GM18519 (cell line): ENCODE results near the gene SLCO3A1.

Experiments used
- ATAC-seq: cut with Tn5 transposase; IDR thresholded peaks from one replicate; pipeline ENCODE4 v1.9.1; 2021; ENCODE audit warnings: mild to moderate bottlenecking, moderate library complexity; ENCODE audit not compliant: unreplicated experiment, low FRiP score

Gene SLCO3A1

GRCh38 chr15:92082006-92082843, 228.7 kb downstream of the SLCO3A1 start:
- ATAC-seq = peak; percentile 59

GRCh38 chr15:92083190-92083589, 229.7 kb downstream of the SLCO3A1 start:
- ATAC-seq = no peak

DNA sequence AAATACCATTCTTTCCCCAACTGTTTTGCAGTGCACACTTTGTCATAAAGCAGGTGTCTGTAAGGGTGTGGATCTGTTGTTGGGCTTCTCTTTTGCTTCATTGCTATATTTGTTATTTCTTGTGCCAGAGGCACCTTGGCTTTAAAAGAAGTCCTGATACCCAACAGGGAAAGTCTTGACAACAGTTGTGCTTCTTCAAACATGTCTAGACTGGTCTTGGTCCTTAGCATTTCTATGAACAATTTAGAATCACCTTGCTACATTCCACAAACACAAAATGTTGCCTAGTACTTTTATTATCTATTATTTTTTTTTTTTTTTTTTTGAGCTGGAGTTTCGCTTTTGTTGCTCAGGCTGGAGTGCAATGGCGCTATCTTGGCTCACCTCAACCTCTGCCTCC, 233.7 kb downstream of the SLCO3A1 start:
- no peak for ATAC-seq

DNA sequence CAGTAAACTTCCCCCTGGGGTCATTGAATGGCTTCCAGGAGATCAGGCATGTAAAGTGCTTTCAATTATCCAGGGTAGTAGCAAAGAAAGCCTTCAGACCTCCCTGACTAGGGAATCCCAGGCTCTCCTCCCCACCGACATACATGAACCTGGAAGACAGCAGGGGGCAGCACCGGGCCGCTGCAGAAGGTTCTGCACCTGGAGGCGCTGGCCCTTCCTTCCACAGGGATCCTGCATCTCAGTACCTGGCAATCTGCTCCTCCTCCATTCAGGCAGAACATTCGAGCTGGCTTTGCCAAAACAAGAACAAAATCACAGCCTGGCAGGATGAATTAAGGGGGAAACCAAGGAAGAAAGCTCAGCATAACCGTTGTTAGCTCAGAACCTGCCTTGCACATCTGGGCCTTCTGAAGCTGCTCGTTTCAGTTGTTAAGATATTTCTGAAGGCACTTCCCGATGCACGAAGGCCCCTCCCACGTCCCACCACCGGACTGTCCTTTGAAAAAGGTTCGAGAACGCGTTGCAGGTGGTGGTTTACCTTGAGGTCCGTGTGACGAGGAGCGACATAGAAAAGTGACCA, 237.7 kb downstream of the SLCO3A1 start:
- no peak for ATAC-seq

DNA sequence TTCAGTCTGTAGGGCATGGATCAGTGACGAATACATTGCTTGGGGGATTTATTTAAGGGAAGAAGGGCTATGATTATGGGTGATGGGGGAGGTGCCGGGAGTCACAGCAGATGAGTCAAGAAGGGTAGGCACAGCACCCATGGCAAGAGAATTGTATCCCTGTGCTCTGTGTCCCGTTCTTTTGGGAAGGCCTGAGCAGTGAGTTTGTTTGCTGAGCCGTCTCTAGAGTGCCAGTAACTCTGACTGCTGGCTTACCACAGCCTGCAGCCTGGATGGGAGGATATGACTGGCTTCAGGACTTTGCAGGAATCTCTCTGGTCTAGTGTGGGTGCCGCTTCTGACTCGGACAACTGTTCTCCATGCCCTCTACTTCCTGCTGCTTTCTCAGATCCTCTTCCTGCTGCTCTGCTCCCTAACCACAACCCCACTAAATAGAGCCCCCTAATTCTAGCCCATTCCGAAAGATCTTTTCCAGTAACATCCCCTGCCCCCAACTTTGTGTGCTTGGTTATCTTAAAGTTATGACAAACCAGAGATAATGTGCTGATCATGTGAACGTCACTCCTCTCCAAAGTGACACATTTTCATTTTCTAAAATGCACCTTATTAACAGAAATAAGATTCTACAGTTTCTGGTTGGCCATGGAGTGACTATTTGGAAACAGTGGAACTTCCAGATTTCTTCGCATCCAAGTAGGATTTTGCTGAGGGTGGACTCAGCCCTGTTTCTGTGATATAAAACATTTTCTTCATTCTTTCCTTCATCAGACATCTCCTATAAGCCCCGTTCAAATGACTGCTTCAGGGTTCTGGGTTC, 239.0 kb downstream of the SLCO3A1 start:
- ATAC-seq = no peak

DNA sequence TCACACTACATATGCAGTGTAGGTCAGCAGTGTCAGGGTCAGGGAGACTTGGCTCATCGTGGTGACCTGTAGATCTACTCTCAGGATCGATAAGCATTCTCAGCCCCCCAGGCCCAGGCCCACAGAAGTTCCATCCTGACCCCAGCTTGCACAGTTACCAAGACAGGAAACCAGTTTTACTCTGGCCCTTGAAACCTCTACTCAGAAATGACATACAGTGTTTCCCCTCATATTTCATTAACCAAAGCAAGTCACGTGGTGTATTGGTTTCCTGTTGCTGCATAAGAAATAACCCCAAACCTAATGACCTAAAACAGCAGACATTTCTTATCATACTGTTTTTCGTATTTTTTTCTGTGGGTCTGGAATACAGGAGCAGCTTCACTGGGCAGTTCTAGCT, 242.2 kb downstream of the SLCO3A1 start:
- ATAC-seq = peak; percentile 64

DNA sequence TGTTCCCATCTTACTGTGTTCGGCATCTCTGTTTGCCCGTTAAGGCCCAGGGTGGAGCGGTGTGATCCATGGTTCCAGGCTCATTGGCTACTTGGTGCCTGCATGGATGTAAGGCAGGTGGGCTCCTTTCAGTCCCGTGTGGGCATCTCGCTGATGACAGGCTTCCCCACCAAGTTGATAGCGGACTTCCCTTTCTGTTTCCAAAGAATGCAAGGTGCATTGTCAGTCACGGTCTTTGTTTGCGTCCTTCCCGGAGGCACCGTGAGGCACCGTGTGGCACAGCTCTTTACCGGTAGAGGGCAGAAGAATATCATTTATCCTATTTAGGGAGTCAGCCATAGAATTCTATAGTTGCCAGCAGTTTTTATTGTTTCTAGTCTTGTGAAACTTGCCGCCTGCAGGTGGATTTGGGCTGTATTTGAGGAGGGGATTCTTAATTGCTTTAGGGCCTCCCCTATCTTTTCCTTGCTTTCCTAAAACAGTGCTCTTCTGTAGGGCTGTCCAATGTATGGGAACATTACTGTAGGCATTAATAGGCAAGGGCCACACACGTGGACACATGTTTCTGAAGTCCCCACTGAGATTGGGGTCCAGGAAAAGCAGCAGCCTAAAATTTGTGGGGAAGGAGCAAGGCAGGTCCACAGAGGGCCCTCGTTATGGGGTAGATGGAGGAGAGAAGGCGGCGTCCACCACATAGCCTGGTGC, 244.1 kb downstream of the SLCO3A1 start:
- ATAC-seq = peak; percentile 42

GRCh38 chr15:92098869-92099268, 245.4 kb downstream of the SLCO3A1 start:
- ATAC-seq = no peak

GRCh38 chr15:92100301-92100700, 246.8 kb downstream of the SLCO3A1 start:
- no peak for ATAC-seq

DNA sequence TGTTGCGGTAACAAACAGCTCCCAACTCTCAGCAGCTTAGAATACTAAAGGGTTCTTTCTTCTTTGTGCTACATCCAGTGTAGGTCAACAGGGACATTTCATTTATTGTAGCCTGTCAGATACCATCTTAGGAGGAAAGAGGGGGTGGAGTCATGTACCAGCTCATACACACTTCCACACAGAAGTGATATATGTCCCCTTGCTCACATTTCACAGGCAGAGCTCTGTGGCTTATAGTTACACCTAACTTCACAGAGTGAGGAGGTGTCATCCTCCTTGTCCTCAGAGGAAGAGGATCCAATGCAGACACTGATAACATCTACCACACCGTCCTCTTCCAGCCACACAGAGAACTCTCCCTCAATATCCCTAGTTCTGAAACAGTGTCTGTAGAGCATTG, 247.2 kb downstream of the SLCO3A1 start:
- no peak for ATAC-seq

DNA sequence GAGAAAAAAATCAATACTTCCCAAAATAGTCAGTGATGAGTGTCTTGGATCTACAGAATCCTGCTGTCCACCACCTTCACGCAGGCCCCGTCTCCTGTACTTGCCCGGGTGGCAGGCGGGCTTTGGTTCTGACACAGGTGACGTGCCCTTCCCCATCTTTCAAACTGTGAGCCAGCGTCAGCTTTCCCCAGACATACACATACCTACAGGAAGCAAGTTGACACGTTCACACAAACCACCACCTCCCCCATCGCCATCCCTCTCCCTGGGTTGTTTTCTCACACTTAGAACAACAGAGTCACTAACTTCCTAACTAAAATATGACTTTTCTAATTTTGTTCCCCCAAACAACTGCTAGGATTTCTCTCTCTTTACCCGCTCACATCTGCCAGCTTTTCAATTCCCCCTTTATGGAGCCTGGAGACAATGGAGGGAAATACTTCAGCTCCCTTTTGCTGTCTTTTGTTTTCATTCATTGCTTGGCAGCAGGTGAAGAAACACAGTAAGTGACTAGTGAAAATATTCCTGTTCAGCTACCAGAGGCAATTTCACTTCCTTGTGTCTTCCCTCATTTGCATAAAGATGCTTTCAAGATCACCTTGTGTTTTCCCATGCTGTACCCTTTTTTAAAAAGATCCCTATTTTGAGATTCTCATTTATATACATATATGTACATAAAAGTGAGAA, 248.3 kb downstream of the SLCO3A1 start:
- ATAC-seq = no peak

DNA sequence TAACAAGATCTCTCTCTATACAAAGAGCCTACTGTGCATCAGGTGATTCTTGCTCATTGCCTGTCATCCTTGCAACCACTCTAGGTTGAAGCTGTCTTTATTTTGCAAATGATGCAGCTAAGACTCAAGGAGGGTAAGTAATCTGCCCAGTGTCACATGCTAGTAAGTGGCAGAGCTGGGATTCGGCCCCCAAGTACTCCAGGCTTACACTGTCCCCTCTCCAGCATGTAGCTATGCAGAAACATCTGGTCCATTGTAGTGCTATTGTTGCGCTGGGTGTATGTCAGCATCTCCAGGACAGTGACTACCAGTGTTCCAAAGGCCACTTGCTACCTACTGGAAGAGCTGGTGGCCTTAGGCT, 248.9 kb downstream of the SLCO3A1 start:
- no peak for ATAC-seq

- ATAC-seq = no peak
These were observed 250.6 kb downstream of the SLCO3A1 start for GRCh38 chr15:92104072-92104471.

- ATAC-seq = no peak
These were observed 252.1 kb downstream of the SLCO3A1 start for GRCh38 chr15:92105611-92106010.

GRCh38 chr15:92107510-92107909, 254.0 kb downstream of the SLCO3A1 start:
- ATAC-seq = no peak

- no peak for ATAC-seq
These were observed 255.8 kb downstream of the SLCO3A1 start for GRCh38 chr15:92109191-92109873.

GRCh38 chr15:92111291-92111690, 257.8 kb downstream of the SLCO3A1 start:
- ATAC-seq = no peak

DNA sequence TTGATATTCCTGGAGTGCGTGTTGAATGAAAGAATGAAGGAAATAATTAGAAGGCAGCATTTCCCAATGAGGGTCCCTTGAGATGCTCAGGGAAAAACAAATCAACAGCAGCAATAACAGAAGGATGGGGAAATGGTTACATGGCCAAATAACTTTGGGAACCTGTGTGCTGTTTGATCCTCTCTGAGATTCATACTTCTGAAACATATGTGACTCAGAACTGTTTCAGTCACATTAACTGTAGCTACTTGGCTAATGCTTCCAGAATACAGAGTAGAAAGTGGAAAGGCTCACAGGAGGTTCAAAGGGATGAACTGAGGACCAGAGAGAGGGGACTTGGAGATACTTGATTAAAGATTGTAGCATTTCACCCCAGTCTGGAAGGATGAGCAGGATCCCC, 258.2 kb downstream of the SLCO3A1 start:
- ATAC-seq = no peak

GRCh38 chr15:92112180-92112579, 258.7 kb downstream of the SLCO3A1 start:
- ATAC-seq = no peak

- no peak for ATAC-seq
These were observed 259.2 kb downstream of the SLCO3A1 start for GRCh38 chr15:92112711-92113110.
